Fibroblast of pulmonary artery (primary cell): ENCODE data around the gene TMCC1.

Experiments
- DNase-seq: peaks from one replicate; pipeline ENCODE4 v3.0.0-alpha.2; 2010; ENCODE audit warnings: low read depth
- H3K4me3 ChIP-seq: replicated peaks from 2 replicates; pipeline ENCODE4 v1.5.1; 2011; ENCODE audit warnings: low read depth, mild to moderate bottlenecking, control low read depth, low read length, moderate library complexity
- CTCF ChIP-seq: IDR thresholded peaks from 2 replicates; pipeline ENCODE4 v1.5.1; 2011; ENCODE audit warnings: mild to moderate bottlenecking, control low read depth, low read length, inconsistent platforms; ENCODE audit errors: missing control alignments

Gene TMCC1

DNA sequence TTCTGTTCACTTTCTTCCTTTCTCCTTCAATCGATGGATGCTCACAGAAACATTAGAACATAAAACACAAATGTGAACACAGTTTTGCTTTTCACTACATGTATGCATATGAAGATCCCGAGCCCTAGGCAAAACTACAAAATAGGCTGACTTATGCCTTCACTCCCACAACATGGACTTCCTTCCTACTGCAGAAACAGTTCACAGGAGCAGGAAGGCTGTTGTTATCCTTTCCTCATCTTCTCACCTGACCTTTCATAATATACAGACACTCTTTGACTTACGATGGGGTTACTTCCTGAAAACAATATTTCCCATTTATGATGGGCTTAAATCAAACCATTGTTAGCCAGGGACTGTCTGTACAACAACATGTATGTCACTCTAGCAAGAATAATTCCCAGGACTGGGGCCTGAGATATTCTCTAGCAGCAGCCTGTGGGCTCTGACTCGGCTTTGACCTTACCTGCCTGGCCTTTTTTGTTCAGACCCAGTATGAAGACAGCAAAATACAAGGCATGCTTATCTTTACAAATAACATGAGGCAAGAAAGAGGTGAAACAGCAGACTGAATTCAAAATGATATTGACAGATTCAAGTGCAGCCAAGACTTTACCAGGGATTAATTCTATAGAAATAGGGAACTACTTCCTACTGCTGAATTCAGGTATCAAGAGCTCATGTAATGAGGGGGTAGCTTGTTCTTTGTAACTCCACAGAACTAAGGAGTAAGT, 235.2 kb downstream of the TMCC1 start:
- H3K4me3 ChIP-seq, result no peak overlapping the region
- no peak for TF ChIP-seq CTCF
- DNase-seq, result peak; percentile 29

- TF ChIP-seq CTCF, result no peak
- H3K4me3 ChIP-seq, result no peak overlapping the region
- DNase-seq, result peak; percentile 42
Measured at GRCh38 chr3:129657261-129658046, 236.1 kb downstream of the TMCC1 start.

GRCh38 chr3:129656659-129657247, 236.8 kb downstream of the TMCC1 start:
- TF ChIP-seq CTCF, result no peak
- no peak overlapping the region for H3K4me3 ChIP-seq
- DNase-seq, result no peak

DNA sequence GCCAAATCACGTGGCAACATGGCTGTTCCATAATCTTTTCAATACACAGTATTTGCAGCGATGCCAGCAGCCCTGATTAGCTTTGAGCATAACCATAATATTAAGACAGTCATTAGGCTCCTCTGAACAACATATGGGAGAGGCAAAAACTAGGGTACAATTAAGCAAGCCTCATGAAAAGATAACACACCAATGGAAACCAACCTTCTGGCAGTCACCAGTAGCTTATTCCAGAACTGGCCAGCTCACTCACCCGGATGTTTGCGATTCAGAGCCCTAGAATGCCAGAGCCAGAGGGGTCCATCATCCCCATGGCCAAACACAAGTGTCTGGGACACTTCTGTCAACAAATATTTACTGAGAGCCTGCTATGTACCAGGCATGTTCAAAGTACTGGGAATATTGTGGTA, 238.2 kb downstream of the TMCC1 start:
- DNase-seq, result no peak
- no peak for TF ChIP-seq CTCF

DNA sequence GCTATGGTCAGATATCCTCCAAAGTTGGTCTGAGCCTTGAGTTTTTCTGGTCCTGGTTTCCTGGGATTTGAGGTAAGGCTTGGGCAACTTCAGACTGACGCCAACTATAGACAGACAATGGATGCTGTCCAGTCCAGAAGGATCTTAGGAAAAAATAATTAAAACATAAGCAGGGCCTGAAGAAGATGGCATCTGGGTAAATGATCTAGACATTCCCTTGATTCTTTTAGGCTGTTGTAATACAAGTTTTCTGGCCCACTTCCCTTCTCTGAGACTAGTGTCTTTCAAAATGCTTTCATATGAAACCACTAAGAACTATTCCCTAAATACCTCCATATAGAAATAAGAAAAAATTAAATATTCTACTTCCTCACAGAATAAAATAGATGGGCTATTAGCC, 239.4 kb downstream of the TMCC1 start:
- no peak for TF ChIP-seq CTCF
- peak; percentile 58 for DNase-seq
- H3K4me3 ChIP-seq, result no peak overlapping the region

More for the DNA sequence above, 238.2 kb downstream of the TMCC1 start:
- no peak overlapping the region for H3K4me3 ChIP-seq

GRCh38 chr3:129653019-129653418, 240.5 kb downstream of the TMCC1 start:
- H3K4me3 ChIP-seq, result no peak overlapping the region
- no peak for DNase-seq
- TF ChIP-seq CTCF, result no peak
